K562 (cell line): ENCODE measurements around the gene VAT1L. TPM values are rescaled to one million over a fixed set of nuclear protein-coding genes. Genes with fewer than 3 reads are reported as not detected.

Source experiments
- ATAC-seq: fragments of 200-7000 bp; cut with Tn5 transposase; 3 replicates; pipeline ENCODE4 v1.9.1; 2020; ENCODE audit warnings: moderate library complexity
- BruUV-seq: library from RNA; stranded (reverse); fragments of 400-500 nt; replicated peaks from 2 replicates; lab custom pipeline; 2021; lab: Mats Ljungman, UMichigan
- CTCF ChIA-PET: fragments of 300-600 bp; formaldehyde crosslinking; extraction: SDS; loops from one replicate; lab custom pipeline; 2021; ENCODE audit warnings: low intra/inter-chr PET ratio; lab: Yijun Ruan, JAX
- POLR2A ChIA-PET: fragments of 300-600, 350-650 bp; sonication (Branson Sonifier 250); formaldehyde crosslinking; extraction: SDS; loops from one replicate; lab custom pipeline; 2021; ENCODE audit warnings: antibody characterized with exemption, inconsistent platforms; lab: Yijun Ruan, JAX
- DNase-seq, 4 experiments: peaks; one replicate each; pipeline versions ENCODE4 v3.0.0 to v3.0.0-alpha.2; 2011 to 2018; ENCODE audit warnings: low spot score in 3 of 4, mixed read lengths in 3 of 4; ENCODE audit errors: extremely low read depth in 1 of 4
- FAIRE-seq: peaks from 2 replicates; lab custom pipeline; 2011; peaks lifted over from hg19 to GRCh38; lab: Jason Lieb, UNC
- H2AFZ ChIP-seq: 2 replicates; pipeline ENCODE4 v1.6.0; 2011; ENCODE audit warnings: low read depth, low read length, control low read depth, inconsistent platforms
- H3K27ac ChIP-seq: fragments of 200-600 bp; 3 replicates; pipeline ENCODE4 v1.8.0; 2011; ENCODE audit warnings: low read depth, mild to moderate bottlenecking, control low read depth, inconsistent platforms, low read length, moderate library complexity, mixed read lengths; ENCODE audit errors: extremely low read depth
- H3K27me3 ChIP-seq, 2 experiments: fragments of 300-600 bp in 1 of 2; 2 replicates in 1 of 2; 3 replicates in 1 of 2; pipeline versions ENCODE4 v1.6.0 to v1.8.0; 2011; ENCODE audit warnings: inconsistent platforms in 2 of 2, low read length in 2 of 2, mild to moderate bottlenecking in 1 of 2, mixed read lengths in 1 of 2, moderate library complexity in 1 of 2; ENCODE audit not compliant: control insufficient read depth in 2 of 2, insufficient read depth in 2 of 2
- H3K36me3 ChIP-seq: fragments of 300-600 bp; 3 replicates; pipeline ENCODE4 v1.8.0; 2011; ENCODE audit warnings: mild to moderate bottlenecking, low read length, inconsistent platforms; ENCODE audit not compliant: control insufficient read depth, insufficient read depth
- H3K4me1 ChIP-seq, 2 experiments: fragments of 200-600 bp in 1 of 2; replicated peaks in 1 of 2; 2 replicates in 1 of 2; 3 replicates in 1 of 2; pipeline versions ENCODE4 v1.5.1 to v1.8.0; 2011; ENCODE audit warnings: inconsistent platforms in 2 of 2, low read length in 2 of 2, mild to moderate bottlenecking in 1 of 2, mixed read lengths in 1 of 2, moderate library complexity in 1 of 2; ENCODE audit not compliant: control insufficient read depth in 2 of 2, insufficient read depth in 2 of 2
- H3K4me2 ChIP-seq: 2 replicates; pipeline ENCODE4 v1.6.1; 2011; ENCODE audit warnings: low read length, control low read depth, inconsistent platforms, mixed read lengths; ENCODE audit not compliant: insufficient read depth
- H3K4me3 ChIP-seq: fragments of 200-600 bp; sonication (generic), shearing (Covaris generic); 2 replicates; pipeline ENCODE4 v1.5.1; 2016; ENCODE audit warnings: control low read depth, inconsistent platforms
- H3K79me2 ChIP-seq: fragments of 200-600 bp; 3 replicates; pipeline ENCODE4 v1.8.0; 2011; ENCODE audit warnings: low read length, inconsistent platforms; ENCODE audit not compliant: control insufficient read depth, insufficient read depth
- H3K9ac ChIP-seq, 2 experiments: 2 replicates each; pipeline versions ENCODE4 v1.6.0 to v1.6.1; 2011; ENCODE audit warnings: low read depth in 2 of 2, low read length in 2 of 2, control low read depth in 1 of 2, inconsistent platforms in 1 of 2, mild to moderate bottlenecking in 1 of 2, mixed read lengths in 1 of 2; ENCODE audit not compliant: insufficient read depth in 1 of 2
- H3K9me1 ChIP-seq: one replicate; pipeline ENCODE4 v1.6.0; 2011; ENCODE audit warnings: inconsistent platforms, mild to moderate bottlenecking, low read length, moderate library complexity; ENCODE audit not compliant: control insufficient read depth, insufficient read depth
- H3K9me3 ChIP-seq: replicated peaks from 2 replicates; pipeline ENCODE4 v1.5.1; 2011; ENCODE audit warnings: low read depth, low read length, inconsistent platforms; ENCODE audit not compliant: control insufficient read depth, insufficient read depth
- H4K20me1 ChIP-seq: replicated peaks from 2 replicates; pipeline ENCODE4 v1.6.1; 2011; ENCODE audit warnings: low read length, inconsistent platforms, mixed read lengths; ENCODE audit not compliant: control insufficient read depth, insufficient read depth
- BMI1 ChIP-seq: fragments of 150-350 bp; IDR thresholded peaks from 2 replicates; pipeline ENCODE4 v1.6.1; 2014; ENCODE audit warnings: low read length
- CTCFL ChIP-seq: IDR thresholded peaks from 2 replicates; pipeline ENCODE4 v1.6.1; 2011; ENCODE audit warnings: borderline replicate concordance, low read depth, mild to moderate bottlenecking, moderate library complexity, low read length; ENCODE audit not compliant: insufficient read depth, poor library complexity, severe bottlenecking
- GTF2E2 ChIP-seq: fragments of 200-800 bp; sonication (Bioruptor generic); IDR thresholded peaks from 2 replicates; pipeline ENCODE4 v1.6.1; 2016; ENCODE audit warnings: missing genetic modification characterization, missing compliant biosample characterization
- MAFK ChIP-seq: IDR thresholded peaks from 2 replicates; pipeline ENCODE4 v1.6.1; 2011; ENCODE audit warnings: low read length, improper control_type of control experiment
- SETDB1 ChIP-seq: IDR thresholded peaks from one replicate; pipeline ENCODE4 v1.6.1; 2012; ENCODE audit warnings: low read length, control low read depth, inconsistent platforms
- SMAD4 ChIP-seq: fragments of 250-450 bp; sonication (Bioruptor Pico); conservative IDR thresholded peaks from 2 replicates; pipeline ENCODE4 v1.8.0; 2021; ENCODE audit warnings: inconsistent platforms, mild to moderate bottlenecking, moderate library complexity
- SP2 ChIP-seq: IDR thresholded peaks from 2 replicates; pipeline ENCODE4 v1.6.1; 2011; ENCODE audit warnings: mild to moderate bottlenecking, low read depth, low read length, moderate library complexity; ENCODE audit not compliant: poor library complexity, severe bottlenecking; ENCODE audit errors: extremely low read depth
- THAP7 ChIP-seq: fragments of 250-450 bp; sonication (Bioruptor Pico); IDR thresholded peaks from 2 replicates; pipeline ENCODE4 v1.5.0; 2021
- YBX1 ChIP-seq: fragments of 450-650 bp; IDR thresholded peaks from 2 replicates; pipeline ENCODE4 v1.7.1; 2016; ENCODE audit warnings: mild to moderate bottlenecking
- ZC3H8 ChIP-seq: fragments of 450-650 bp; IDR thresholded peaks from 2 replicates; pipeline ENCODE4 v1.6.1; 2017
- ZNF134 ChIP-seq: fragments of 250-450 bp; sonication (Bioruptor Pico); conservative IDR thresholded peaks from 2 replicates; pipeline ENCODE4 v1.4.0; 2020
- ZNF282 ChIP-seq: sonication (generic); formaldehyde crosslinking; IDR thresholded peaks from 2 replicates; pipeline ENCODE4 v1.8.1; 2023; ENCODE audit warnings: missing genetic modification reagents
- ZNF354B ChIP-seq: fragments of 250-450 bp; sonication (Bioruptor Pico); IDR thresholded peaks from 2 replicates; pipeline ENCODE4 v1.4.0; 2020
- ZNF449 ChIP-seq: fragments of 250-450 bp; sonication (Bioruptor Pico); IDR thresholded peaks from 2 replicates; pipeline ENCODE4 v1.8.0; 2022; ENCODE audit warnings: moderate library complexity, mild to moderate bottlenecking, inconsistent platforms
- ZNF511 ChIP-seq: sonication (generic); formaldehyde crosslinking; IDR thresholded peaks from 2 replicates; pipeline ENCODE4 v1.8.0; 2022; ENCODE audit warnings: mild to moderate bottlenecking, missing genetic modification reagents
- ZNF584 ChIP-seq: fragments of 200-800 bp; sonication (Bioruptor generic); IDR thresholded peaks from 2 replicates; pipeline ENCODE4 v1.6.1; 2016; ENCODE audit warnings: low read depth, mild to moderate bottlenecking, missing genetic modification characterization, missing compliant biosample characterization
- ZNF668 ChIP-seq: fragments of 250-450 bp; sonication (Bioruptor Pico); IDR thresholded peaks from 2 replicates; pipeline ENCODE4 v1.8.0; 2022; ENCODE audit warnings: mild to moderate bottlenecking, inconsistent platforms
- WGBS: fragments of 100-300 bp; shearing (Covaris generic); methylation state at CpG from one replicate; pipeline ENCODE4 v1.1.6; 2016; ENCODE audit warnings: low coverage, mixed read lengths; ENCODE audit not compliant: insufficient coverage; ENCODE audit errors: missing lambda C conversion rate; 5-methylcytosine and 5-hydroxymethylcytosine counted together
- in situ Hi-C: fragments of 300-500 bp; cut with MboI; formaldehyde crosslinking; loops from 4 replicates; pipeline ENCODE4 v1.15.0; 2018; ENCODE audit warnings: inconsistent platforms, mixed read lengths
- intact Hi-C: fragments of 100-400 bp; cut with micrococcal nuclease; formaldehyde crosslinking; loops from 2 replicates; pipeline ENCODE4 v1.14.2; 2022
- polyA plus RNA-seq, 8 experiments: library from polyadenylated mRNA; depleted of rRNA in 4 of 8; stranded (reverse) in 5 of 8; unstranded in 3 of 8; fragments of >200 nt; fragmentation: Nextera tagmentation in 2 of 8; fragmentation: Illumina TruSeq in 1 of 8; extraction: Ambion mirVana in 2 of 8; extraction: Trizol in 1 of 8; gene quantifications; 2 replicates each; pipeline versions ENCODE4 v1.2.1 to v1.2.3, GENCODE V29; 2011 to 2014; ENCODE audit warnings: inconsistent platforms in 1 of 8, missing spikeins in 1 of 8
- total RNA-seq, 7 experiments: library from RNA; depleted of rRNA in 6 of 7; stranded (reverse); fragments of >200 nt in 6 of 7; fragmentation: Illumina TruSeq in 2 of 7; extraction: Trizol in 2 of 7; gene quantifications; 2 replicates each; pipeline versions ENCODE4 v1.2.1 to v1.2.3, GENCODE V29; 2011 to 2021; ENCODE audit warnings: low replicate concordance in 1 of 7

Gene VAT1L
- total and polyA plus RNA-seq, 9 of the 15 experiments (the other 6 are each of a cell fraction or from before 2014, with no cell fraction given): 0.01 TPM; not detected in 8

DNA sequence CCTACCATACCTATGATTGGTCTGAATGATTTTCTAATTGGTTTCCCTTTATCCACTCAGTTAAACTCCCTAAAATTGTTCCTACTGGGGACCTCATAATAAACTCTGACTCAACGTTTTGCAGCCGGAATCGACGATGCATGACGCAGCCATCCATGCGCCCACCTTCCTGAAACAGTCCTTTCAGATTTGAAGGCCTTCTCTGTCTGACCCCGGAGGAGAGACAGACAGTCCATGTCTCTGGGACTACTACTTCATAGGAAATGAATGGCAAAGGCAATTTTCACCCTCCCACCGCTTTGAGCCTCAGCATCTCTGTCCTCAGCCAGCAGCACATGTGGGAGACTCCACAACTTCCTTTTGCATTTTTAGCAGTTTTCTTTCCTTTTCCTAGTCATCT lies 13.5 kb downstream of the VAT1L start:
- H3K27ac ChIP-seq: no peak overlapping the region
- POLR2A ChIA-PET: no interaction called here

More for the DNA sequence above, 13.5 kb downstream of the VAT1L start:
- ATAC-seq: no peak
- Histone ChIP-seq H3K79me2 (no peaks in the 10 kb centered on the region), H3K4me2 (no peak overlapping the region), H2AFZ (no peak overlapping the region), H3K9me3 (no peaks in the 10 kb centered on the region), H3K4me1 (no peaks in the 10 kb centered on the region), H4K20me1 (no peaks in the 10 kb centered on the region), H3K27me3 (peaks cover 3% of the 10 kb centered on the region in 2 experiments; a peak in 3 of 5 replicates), H3K36me3 (no peaks in the 10 kb centered on the region), H3K4me3 (no peak overlapping the region), H3K9me1 (no peaks in the 10 kb centered on the region), H3K9ac (no peak overlapping the region)
- DNase-seq: no peak
- no TSS peak for BruUV-seq
- FAIRE-seq: no peak
- in situ Hi-C loops: no loop called here
- intact Hi-C loops: no loop called here
- CTCF ChIA-PET: no interaction called here
- no peak for TF ChIP-seq SMAD4 (CRISPR knock-in tag)
- no peak for TF ChIP-seq ZNF354B (CRISPR knock-in tag)
- no peak for TF ChIP-seq THAP7 (CRISPR knock-in tag)
- no peak for TF ChIP-seq ZC3H8
- no peak for TF ChIP-seq GTF2E2 (tag)
- no peak for TF ChIP-seq ZNF511 (CRISPR knock-in tag)
- no peak for TF ChIP-seq ZNF134 (CRISPR knock-in tag)
- no peak for TF ChIP-seq BMI1
- TF ChIP-seq ZNF449: no peak
- TF ChIP-seq YBX1: no peak
- TF ChIP-seq CTCFL: no peak
- TF ChIP-seq ZNF584: no peak
- no peak for TF ChIP-seq SP2
- no peak for TF ChIP-seq ZNF282 (CRISPR knock-in tag)
- TF ChIP-seq SETDB1: no peak
- TF ChIP-seq MAFK: no peak
- no peak for TF ChIP-seq ZNF668 (CRISPR knock-in tag)
- TF ChIP-seq, all 486 proteins: peak for 0
- 3% methylated on average over 8 of the region's 8 CpGs for WGBS
